GM12873 (cell line): ENCODE measurements around the gene DENND1A.

Source experiments
- CTCF ChIP-seq: IDR thresholded peaks from 2 replicates; pipeline ENCODE4 v1.5.1; 2012; ENCODE audit warnings: low read depth, mild to moderate bottlenecking, moderate library complexity, low read length, control low read depth; ENCODE audit not compliant: insufficient read depth; ENCODE audit errors: missing control alignments

DENND1A gene

GRCh38 chr9:123497830-123498229 lies 432.1 kb downstream of the DENND1A start:
- TF ChIP-seq CTCF, result no peak

GRCh38 chr9:123495731-123496130 lies 434.2 kb downstream of the DENND1A start:
- TF ChIP-seq CTCF, result no peak

- TF ChIP-seq CTCF, result no peak
Observed at GRCh38 chr9:123493627-123494026, 436.3 kb downstream of the DENND1A start.

GRCh38 chr9:123490688-123491087 lies 439.2 kb downstream of the DENND1A start:
- TF ChIP-seq CTCF, result no peak

- TF ChIP-seq CTCF, result no peak
Observed at GRCh38 chr9:123488722-123489321, 441.1 kb downstream of the DENND1A start.

GRCh38 chr9:123487944-123488548 lies 441.9 kb downstream of the DENND1A start:
- no peak for TF ChIP-seq CTCF

- no peak for TF ChIP-seq CTCF
Observed at GRCh38 chr9:123486431-123486830, 443.5 kb downstream of the DENND1A start.
